NOMO-1 treated with DMSO at 0.1 percent for 48 hours (cell line): ENCODE measurements around the gene RAVER2.
"Not testable (repeated sequence)": the region's sequence is repeated elsewhere in the genome, so short reads cannot be mapped to it uniquely, and the experiment has no call there.

Experiments used
- DNase-seq: peaks from one replicate; lab custom pipeline; 2025; ENCODE audit not compliant: unreplicated experiment; lab: John Stamatoyannopoulos, UW

Gene RAVER2

DNA sequence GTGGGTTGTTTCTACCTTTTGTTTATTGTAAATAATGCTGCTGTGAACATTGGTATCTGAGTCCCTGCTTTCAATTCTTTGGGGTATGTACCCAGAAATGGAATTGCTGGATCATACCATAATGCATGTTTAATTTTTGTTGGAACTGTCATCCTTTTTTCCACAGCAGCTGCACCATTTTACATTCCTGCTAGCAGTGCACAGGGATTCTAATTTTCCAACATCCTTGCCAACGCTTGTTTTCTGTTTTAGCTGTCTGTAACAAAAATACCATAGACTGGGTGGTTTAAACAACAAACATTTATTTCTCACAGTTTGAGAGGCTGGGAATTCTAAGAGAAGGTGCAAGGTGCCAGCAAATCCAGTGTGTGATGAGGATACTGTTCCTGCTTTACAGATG lies 65.1 kb downstream of the RAVER2 start:
- no peak for DNase-seq

DNA sequence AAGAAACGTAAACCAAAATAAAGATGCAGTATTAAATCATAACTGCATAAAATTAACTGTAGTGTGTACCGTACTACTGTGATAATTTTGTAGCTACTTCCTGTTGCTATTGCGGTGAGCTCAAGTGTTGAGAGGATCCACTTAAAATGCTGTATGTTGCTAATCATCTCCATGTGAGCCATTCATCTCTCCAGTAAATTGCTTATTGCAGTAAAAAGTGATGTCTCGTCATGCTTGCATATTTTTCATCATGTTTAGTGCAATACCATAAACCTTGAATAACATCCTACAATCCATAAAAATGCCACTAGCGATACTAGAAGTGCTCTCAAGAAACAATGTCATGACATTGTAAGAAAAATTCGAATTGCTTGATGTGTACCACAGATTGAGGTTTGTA lies 66.3 kb downstream of the RAVER2 start:
- no peak for DNase-seq

DNA sequence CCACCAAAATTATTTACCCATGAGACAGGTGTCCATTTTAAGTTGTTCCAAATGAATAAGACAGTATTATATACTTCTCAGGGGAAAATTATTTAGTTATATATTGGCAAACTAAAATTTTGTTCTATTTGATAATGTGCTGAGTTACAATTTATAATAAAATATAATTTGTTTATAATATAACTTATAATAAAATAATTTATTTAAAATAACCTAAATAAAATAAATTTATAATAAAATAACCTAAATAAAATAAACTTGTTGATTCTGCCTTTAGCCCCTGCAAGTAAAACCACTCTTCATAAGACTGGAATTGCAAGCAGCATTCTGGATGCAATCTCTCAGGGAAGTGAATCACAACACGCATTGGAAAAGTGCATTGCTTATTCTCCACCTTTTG lies 69.6 kb downstream of the RAVER2 start:
- no peak for DNase-seq

DNA sequence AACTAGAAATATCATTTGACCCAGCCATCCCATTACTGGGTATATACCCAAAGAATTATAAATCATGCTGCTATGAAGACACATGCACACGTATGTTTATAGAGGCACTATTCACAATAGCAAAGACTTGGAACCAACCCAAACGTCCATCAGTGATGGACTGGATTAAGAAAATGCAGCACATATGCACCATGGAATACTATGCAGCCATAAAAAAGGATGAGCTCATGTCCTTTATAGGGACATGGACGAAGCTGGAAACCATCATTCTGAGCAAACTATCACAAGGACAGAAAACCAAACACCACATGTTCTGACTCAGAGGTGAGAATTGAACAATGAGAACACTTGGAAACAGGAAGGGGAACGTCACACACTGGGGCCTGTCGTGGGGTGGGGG lies 72.5 kb downstream of the RAVER2 start:
- not testable (repeated sequence) for DNase-seq

DNA sequence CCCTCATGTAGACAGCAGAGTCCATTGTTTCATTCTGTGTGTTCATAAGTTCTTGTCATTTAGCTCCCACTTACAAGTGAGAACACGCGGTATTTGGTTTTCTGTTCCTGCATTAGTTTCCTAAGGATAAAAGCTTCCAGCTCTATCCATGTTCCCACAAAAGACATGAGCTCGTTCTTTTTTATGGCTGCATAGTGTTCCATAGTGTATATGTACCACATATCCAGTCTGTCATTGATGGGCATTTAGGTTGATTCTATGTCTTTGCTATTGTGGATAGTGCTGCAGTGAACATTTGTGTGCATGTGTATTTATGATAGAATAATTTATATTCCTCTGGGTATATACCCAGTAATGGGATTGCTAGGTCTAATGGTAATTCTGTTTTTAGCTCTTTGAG lies 75.7 kb downstream of the RAVER2 start:
- not testable (repeated sequence) for DNase-seq

DNA sequence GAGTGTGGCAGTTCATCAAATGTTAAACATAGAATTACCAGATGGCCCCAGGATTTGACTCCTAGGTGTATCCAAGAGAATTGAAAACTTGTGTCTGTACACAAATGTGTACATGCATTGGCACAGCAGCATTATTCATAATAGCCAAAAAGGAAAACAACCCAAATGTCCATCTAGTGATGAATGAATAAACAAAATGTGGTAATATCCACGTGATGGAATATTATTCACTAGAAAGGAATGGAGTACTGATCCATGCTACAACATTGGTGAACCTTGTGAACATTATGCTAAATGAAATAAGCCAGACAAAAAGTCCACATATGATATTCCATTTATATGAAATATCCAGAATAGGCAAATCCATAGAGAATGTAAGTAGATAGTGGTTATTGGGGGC lies 77.7 kb downstream of the RAVER2 start:
- DNase-seq = no peak

DNA sequence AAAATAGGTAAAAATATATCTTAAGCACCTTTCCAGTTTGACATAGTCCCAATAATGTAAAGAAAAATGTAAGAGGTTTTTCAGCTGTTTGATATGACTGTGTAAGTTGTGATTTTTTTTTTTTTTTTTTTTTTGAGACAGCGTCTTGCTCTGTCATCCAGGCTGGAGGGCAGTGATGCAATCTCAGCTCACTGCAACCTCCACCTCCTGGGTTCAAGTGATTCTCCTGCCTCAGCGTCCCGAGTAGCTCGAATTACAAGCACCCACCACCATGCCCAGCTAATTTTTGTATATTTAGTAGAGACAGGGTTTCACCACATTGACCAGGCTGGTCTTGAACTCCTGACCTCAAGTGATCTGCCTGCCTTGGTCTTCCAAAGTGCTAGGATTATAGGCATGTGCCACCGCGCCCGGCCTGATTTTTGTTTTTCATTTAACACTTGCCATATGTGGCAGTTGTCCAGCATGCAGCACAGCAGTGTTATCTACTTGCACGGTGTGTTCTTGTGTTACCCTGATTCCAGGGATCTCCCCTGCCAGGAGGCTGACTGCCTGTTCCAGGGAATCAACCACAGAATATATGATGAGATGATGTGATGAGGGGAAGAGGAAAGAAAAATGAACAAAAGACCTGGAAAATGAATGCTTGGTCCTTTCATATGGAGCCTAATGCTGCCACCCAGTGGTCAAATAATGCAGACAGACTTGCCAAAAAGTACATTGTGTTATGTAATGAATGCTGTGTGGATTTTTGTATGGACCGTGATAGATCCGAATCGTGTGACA lies 79.0 kb downstream of the RAVER2 start:
- peak; percentile 40 for DNase-seq

DNA sequence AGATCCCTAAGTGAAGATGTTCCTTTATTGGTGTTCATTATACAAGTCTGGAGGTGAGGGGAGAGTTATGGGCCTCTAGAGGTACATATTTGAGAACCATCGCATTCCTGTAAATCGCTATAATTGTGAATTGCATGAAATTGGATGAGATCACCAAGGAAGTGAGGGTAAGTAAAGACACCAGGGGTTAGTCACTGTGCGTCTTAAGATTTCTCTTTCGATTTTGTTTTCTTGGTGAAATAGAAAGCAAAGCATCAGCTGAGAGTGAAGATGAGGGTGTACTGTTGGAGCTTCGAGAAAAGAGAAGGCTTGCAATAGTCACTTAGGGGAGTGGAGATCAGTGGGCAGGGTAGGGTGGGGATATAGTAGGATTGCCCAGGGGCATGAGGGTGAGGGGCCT lies 82.1 kb downstream of the RAVER2 start:
- no peak for DNase-seq

DNA sequence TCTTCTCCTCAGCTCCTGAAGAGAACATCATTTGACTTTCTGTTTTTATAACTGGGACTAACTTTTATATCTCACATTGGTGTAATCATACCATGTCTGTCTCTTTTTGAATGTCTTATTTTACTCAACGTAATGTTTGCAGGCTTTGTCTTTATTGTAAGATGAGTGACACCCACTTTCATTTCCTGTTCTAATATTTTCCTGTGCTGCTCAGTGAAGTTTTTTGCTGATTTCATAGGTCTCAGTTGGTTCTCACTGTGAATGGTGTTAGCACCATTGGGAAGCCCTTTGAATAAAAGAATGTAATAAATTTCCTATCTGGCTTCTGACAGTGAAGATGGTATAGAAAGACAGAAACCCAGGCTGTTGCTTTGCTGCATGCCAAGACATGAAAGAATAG lies 84.0 kb downstream of the RAVER2 start:
- DNase-seq = peak; percentile 34

DNA sequence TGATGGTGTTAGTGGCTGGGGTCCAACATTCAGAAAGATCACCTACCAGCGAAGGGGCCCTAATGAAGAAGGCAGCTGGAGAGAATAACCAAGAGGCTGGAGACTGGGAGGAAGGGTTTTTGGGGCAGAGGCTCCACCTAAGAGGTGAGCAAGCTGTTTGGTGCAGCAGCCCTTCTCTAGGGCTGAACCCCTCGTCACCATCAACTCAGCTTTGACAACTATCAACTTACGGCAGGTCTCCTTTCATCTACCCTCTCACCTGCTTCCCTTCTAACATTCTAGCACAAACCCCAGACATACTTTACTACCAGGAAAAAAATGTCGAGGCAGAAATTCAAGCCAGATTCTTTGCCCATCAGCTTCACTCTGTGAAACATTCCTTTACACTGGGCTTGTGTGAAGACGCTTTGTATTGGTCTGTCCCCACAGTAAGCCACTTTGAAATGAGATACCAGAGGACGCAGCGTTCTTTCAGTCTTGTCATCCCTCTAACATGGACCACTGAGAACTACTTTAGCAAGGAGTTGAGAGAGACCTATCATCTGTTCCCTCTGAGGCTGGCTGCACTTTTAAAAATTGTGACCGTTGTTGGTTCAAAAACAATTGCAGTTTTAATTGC lies 84.6 kb downstream of the RAVER2 start:
- DNase-seq = no peak

DNA sequence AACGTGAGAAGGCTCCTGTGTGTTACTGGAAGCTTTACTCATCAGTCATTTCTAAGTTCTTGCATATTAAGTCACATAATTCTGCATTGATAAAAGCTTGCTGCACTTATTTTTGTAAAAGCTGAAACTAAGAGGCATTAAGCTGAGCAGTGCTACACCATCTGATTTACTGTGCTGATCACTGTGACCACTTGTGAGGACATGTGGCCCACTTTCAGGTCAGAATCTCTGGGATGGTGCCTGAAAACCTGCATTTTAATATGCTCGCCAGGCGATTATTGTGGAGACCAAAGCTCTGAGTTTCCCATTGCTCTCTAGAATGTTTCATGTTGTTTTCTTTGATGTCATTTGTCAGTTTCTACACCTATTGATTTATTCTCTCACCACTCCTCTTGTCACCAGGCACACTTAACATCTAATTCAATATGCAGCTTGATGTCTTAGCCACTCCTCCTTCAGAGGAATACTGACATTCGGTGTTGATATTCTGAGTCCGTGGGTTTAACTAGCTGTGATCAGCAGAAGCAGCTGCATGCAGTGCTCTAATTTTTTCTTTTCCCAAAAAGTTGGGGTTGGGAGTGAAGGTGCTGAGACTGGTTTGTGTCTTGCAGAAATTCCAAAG lies 85.3 kb downstream of the RAVER2 start:
- DNase-seq = no peak

DNA sequence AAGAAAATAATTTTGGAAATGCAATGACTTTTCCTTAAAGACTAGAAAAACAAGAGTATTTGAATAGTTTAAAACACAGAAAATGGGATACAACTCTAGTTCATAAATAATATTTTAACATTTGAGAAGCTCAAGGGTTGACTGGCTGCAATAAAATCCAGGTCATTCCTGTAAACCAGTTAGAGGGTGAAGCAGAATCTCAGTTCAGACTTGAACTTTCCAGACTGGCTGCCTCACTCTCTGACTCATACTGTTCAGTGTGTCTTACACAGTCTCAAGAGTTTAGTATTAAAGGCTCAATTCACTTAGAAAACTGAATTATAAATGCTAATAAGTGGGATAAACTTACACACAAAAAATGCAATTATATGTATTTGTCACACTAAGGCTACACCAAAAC lies 89.9 kb downstream of the RAVER2 start:
- no peak for DNase-seq

DNA sequence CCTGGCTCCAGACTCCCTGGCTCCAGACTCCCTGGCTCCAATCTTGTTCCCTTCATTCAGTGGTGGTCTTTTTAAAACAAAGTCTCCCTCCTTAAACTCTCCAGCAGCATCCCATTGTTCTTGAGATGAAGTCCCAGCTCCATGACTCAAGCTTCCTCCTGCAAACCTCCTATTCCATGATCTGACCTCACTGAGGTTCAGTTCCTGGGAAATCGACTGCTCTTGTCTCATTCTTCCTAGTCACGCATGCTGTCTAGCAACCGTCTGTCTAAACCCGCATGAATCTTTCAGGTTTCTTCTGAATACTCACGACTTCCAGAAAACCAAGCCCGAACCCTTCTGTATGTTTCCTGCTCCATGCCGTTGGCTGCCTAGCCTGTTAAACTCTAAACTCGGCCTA lies 91.9 kb downstream of the RAVER2 start:
- DNase-seq = no peak

DNA sequence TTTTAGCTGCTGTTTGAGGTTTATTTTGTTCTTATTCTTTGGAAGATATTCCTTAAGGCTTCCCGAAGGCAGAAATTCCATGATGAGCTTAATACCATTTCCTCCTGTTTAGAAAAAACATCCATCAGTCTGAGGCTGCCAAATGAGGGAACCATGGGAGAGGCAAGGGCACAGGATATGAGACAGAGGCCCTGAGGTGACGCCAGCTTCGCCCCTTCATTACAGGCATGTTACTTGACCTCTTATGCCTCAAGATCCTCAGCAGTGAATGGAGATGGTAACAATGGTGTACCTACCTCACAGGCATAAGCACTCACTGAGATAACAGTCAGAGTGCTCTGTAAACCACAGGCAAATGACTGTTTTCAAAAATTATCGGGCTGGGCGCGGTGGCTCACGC lies 93.6 kb downstream of the RAVER2 start:
- DNase-seq = no peak

DNA sequence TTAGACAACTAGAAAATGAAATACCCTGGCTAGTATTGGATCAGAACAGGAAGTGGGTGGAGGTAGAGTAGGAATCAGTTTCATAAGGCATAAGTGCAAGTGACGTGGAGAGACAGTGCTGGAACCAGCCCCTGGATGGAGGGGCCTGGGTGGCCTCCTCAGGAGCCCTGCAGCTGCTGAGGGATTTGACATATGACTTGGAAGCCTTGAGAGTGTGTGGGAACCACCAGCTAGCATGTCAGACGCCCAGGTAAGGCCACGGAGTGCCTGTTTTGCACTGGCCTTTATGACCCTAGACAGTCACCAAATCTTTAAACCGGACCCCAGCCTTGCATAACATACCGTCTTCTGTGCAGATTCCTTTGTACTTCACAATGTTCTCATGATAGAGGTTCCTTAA lies 94.4 kb downstream of the RAVER2 start:
- no peak for DNase-seq

DNA sequence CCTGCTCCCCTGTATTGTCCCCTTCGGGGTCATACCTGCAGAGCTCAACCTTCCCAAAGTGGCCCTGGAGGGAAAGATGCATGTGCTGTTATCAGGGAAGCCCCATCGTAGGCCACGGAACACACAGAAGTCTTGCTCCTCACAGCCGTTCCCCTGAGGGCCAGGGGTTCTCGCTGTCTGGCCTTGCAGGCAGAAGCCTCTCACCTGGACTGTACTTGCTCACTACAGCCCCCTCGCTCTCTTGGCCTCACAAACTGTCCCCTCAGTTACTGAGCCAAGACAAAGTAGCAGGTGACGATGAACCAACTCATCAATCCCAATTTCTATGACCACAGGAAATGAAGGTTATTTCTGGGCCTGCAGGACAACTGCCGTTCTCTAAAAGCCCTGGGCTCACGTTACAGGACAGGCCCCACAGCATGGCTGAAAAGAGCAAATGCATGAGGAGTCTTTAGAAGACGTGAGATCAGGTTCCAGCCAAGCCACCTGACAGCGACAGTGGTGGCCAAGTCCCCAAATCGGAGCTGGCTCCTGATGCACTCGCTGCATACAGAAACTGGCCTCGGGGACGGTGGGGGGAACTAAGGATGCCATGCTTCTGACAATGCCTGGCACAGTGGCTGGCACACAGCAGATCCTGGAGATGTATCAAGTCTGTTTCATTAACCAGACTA lies 95.0 kb downstream of the RAVER2 start:
- no peak for DNase-seq

DNA sequence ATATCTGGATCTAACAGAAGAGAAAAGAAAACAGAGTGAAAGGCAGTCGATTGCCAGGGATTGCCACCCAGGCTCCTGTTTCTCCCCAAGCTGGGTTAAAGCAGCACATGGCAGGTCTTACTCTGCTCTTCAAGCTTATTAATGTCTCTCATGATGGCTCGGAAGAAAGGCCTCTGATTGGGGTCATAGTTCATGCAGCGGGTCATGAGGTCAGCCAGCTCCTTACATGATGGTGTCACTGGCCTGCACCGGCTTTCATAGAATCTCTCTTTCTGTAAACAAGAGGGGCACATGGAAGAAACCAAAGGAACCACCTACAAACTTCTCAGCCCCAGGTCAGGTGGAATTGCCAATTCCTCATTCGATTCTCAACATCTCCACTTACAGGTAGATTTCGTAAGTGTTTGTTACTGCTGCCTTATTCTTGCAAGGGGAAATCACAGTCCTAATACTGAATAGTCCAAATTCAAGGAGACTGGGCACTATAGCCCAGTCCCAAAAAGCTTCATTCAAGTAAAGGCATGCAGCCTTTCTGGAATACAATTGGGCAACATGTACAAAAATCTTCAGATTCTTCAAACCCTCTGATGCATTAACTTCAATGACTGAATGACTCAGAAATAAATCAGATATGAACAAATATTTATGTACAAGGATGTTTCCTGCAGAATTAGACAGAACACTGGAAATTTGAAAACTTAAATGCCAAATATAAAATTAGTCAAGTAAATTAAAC lies 96.6 kb downstream of the RAVER2 start:
- no peak for DNase-seq

DNA sequence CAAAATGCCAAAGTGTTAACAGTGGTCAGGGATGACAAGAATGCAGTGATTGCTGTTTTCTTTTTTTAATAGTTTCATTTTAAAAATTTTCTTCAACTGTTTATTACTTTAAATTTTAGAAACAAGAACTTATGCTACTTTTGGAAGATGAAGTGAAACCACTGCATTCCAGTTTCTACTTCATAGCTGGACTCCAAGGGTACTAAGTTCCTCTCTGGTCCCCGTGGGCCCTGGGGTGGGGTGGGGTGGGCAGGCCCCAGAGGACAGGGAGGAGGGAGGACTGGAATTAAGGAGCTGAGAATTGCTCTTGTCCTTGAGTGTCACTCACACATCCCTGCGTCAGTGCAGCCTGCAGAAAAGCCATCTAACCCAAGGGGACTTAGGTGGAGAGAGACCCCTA lies 97.3 kb downstream of the RAVER2 start:
- DNase-seq = peak; percentile 35

DNA sequence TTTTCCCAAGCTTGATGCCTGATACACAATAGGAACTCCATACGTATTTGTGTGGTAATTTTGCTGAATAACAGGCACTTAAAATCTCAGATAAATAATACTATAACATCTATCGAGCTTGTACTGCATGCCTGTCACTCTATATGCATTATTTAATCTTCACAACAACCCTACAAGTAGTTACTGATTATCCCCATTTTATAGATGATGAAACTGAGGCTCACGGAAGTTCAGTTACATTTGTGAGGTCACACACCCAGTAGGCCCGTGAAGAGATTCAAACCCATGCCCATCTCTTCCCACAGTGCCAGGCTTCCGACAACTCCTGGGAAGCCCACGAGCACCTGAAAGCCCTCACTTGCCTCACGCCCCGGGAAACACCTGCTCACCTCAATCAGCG lies 98.8 kb downstream of the RAVER2 start:
- DNase-seq = no peak

DNA sequence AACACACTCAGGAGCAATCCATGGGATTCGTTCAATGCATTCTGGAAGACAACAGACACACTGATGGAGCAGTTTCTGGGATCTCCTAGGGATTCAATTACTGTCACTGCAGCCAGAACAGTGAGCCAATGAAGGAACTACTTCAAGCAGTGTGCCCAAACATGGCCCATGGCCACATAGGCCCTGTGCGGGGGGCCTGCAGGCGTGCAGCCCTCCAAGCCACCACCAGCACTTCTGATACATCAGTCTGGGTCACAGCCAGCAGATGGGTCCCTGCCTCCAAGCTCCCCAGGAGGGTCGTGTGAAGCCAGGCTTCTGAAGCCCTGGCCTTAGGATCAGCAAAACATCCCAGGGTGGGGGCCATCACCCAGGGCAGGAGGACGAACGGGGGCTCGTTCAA lies 99.3 kb downstream of the RAVER2 start:
- no peak for DNase-seq

DNA sequence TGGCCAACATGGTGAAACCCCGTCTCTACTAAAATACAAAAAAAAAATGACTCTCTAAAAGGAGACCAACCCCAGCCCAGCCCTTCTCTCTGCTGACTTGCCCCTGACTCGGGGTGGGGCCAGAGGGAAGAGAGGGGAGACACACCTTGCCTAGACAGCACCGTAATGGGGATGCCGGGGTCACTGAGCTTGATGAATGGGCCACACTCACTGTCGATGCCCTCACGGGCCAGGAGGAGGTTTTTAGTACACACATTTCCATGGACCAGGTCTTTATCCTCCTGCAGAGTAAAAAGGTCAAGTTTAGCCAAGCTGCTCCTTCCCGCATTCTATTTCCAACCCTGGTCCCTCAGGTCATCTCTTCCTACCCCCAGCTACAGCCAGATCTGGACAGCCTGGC lies 99.7 kb downstream of the RAVER2 start:
- no peak for DNase-seq
